Hepatocyte (in vitro differentiated cells): ENCODE results near the gene OCEL1.

Source experiments
- EZH2phosphoT487 ChIP-seq: fragments of 200-600 bp; sonication (generic); IDR thresholded peaks from one replicate; pipeline ENCODE4 v1.6.1; 2018; ENCODE audit warnings: antibody characterized with exemption, mild to moderate bottlenecking, low read depth, moderate library complexity; ENCODE audit not compliant: unreplicated experiment, severe bottlenecking
- TF ChIP-seq, protein P1 (sequence below): fragments of 200-600 bp; sonication (generic); IDR thresholded peaks from 2 replicates; pipeline ENCODE4 v1.5.1; 2016; ENCODE audit warnings: antibody characterized with exemption, mild to moderate bottlenecking; ENCODE audit not compliant: poor library complexity

DNA sequence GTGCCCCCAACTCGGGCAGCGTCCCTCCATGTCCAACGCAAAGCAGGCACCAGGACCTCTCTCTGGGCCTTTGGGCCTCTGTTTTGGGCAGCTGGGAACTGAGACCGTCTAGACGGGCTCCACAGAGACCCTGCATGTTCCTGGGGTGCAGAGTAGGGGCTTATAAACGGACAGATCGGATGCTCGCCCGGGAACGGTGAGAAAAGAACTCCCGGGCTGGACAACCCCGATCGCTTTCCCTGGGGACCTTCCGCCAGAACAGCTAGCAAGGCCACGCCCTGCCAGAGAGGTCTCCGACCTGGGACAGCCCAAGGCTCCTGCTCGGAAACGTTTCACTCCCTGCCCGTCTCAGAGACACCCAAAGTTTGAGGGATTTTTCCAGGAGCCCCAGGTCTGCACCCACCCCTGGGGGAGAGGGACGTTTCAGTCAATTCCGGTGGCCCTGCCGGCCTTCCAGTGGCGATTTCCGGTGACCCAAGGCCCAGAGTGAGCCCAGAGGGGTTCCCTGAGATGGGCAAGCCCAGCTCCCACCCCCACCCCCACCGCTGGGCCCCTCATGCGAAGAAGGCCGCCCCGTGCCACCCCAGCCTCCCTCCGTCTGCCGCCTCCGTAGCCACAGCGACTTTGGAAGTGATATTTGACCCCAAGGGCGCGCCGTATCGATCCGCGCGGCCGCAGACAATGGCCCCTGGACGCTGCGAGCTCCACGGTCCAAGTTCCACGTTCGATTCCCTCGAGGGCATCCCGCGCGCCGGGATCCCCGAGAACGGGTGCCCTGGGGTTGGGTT, 18.0 kb downstream of the OCEL1 start:
- TF ChIP-seq, protein P1, sequence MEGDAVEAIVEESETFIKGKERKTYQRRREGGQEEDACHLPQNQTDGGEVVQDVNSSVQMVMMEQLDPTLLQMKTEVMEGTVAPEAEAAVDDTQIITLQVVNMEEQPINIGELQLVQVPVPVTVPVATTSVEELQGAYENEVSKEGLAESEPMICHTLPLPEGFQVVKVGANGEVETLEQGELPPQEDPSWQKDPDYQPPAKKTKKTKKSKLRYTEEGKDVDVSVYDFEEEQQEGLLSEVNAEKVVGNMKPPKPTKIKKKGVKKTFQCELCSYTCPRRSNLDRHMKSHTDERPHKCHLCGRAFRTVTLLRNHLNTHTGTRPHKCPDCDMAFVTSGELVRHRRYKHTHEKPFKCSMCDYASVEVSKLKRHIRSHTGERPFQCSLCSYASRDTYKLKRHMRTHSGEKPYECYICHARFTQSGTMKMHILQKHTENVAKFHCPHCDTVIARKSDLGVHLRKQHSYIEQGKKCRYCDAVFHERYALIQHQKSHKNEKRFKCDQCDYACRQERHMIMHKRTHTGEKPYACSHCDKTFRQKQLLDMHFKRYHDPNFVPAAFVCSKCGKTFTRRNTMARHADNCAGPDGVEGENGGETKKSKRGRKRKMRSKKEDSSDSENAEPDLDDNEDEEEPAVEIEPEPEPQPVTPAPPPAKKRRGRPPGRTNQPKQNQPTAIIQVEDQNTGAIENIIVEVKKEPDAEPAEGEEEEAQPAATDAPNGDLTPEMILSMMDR: no peak
- no peak for TF ChIP-seq EZH2phosphoT487
